HG02943 (cell line): Measurements from ENCODE around the gene NDUFB10.
"Not testable (repeated sequence)": the region's sequence is repeated elsewhere in the genome, so short reads cannot be mapped to it uniquely, and the experiment has no call there.

Source experiments
- ATAC-seq: cut with Tn5 transposase; IDR thresholded peaks from one replicate; pipeline ENCODE4 v1.9.1; 2021; ENCODE audit warnings: mild to moderate bottlenecking, low read depth, moderate library complexity; ENCODE audit not compliant: unreplicated experiment

The NDUFB10 gene

GRCh38 chr16:1923299-1924034 is 35.9 kb upstream of the NDUFB10 start:
- no peak for ATAC-seq

- no peak for ATAC-seq
These were observed 35.2 kb upstream of the NDUFB10 start for GRCh38 chr16:1924095-1924494.

GRCh38 chr16:1926271-1926670 is 33.1 kb upstream of the NDUFB10 start:
- no peak for ATAC-seq

GRCh38 chr16:1929105-1929504 is 30.2 kb upstream of the NDUFB10 start:
- ATAC-seq, result no peak

GRCh38 chr16:1929578-1930337 is 29.6 kb upstream of the NDUFB10 start:
- peak; percentile 79 for ATAC-seq

GRCh38 chr16:1930338-1930720 is 29.0 kb upstream of the NDUFB10 start:
- no peak for ATAC-seq

GRCh38 chr16:1932050-1933028 is 27.0 kb upstream of the NDUFB10 start:
- ATAC-seq, result no peak

GRCh38 chr16:1933097-1933661 is 26.2 kb upstream of the NDUFB10 start:
- no peak for ATAC-seq

- no peak for ATAC-seq
These were observed 22.3 kb upstream of the NDUFB10 start for GRCh38 chr16:1936945-1937479.

GRCh38 chr16:1938316-1938715 is 21.0 kb upstream of the NDUFB10 start:
- ATAC-seq, result no peak

GRCh38 chr16:1938910-1939309 is 20.4 kb upstream of the NDUFB10 start:
- ATAC-seq, result no peak

GRCh38 chr16:1939833-1940232 is 19.5 kb upstream of the NDUFB10 start:
- not testable (repeated sequence) for ATAC-seq

GRCh38 chr16:1940273-1941161 is 18.8 kb upstream of the NDUFB10 start:
- no peak for ATAC-seq

- ATAC-seq, result no peak
These were observed 17.9 kb upstream of the NDUFB10 start for GRCh38 chr16:1941162-1942046.

- no peak for ATAC-seq
These were observed 17.1 kb upstream of the NDUFB10 start for GRCh38 chr16:1942047-1942809.

GRCh38 chr16:1942810-1943726 is 16.3 kb upstream of the NDUFB10 start, which contains the start of gene MSRB1:
Gene MSRB1 (minus strand): TSS chr16:1943199. CDS start chr16:1943156, 43 bp downstream.
- peak; percentile 85 for ATAC-seq
